Kidney epithelial cell (primary cell): ENCODE measurements around the gene TRAPPC5. TPM values are rescaled to one million over a fixed set of nuclear protein-coding genes. Genes with fewer than 3 reads are reported as not detected.
A peak's percentile ranks its signal among the peaks of the same experiment; 100 is the strongest.

Experiments
- DNase-seq: peaks from one replicate; pipeline ENCODE4 v3.0.0-alpha.2; 2010; ENCODE audit warnings: low read depth
- H3K27me3 ChIP-seq: 2 replicates; pipeline ENCODE4 v1.6.0; 2011; ENCODE audit warnings: low read length; ENCODE audit not compliant: control insufficient read depth, insufficient read depth
- H3K36me3 ChIP-seq: 2 replicates; pipeline ENCODE4 v1.5.1; 2011; ENCODE audit warnings: low read length; ENCODE audit not compliant: control insufficient read depth, insufficient read depth
- H3K4me3 ChIP-seq: 2 replicates; pipeline ENCODE4 v1.5.1; 2011; ENCODE audit warnings: low read depth, mild to moderate bottlenecking, control low read depth, low read length
- CTCF ChIP-seq: IDR thresholded peaks from 2 replicates; pipeline ENCODE4 v1.5.1; 2011; ENCODE audit warnings: mild to moderate bottlenecking, moderate library complexity, low read length, control low read depth, inconsistent platforms; ENCODE audit not compliant: insufficient read depth, poor library complexity, severe bottlenecking
- total RNA-seq: library from RNA; depleted of rRNA; stranded (reverse); fragments of >200 nt; gene quantifications from 2 replicates; pipeline ENCODE4 v1.2.3, GENCODE V29; 2015

The TRAPPC5 gene
- 117 and 148 TPM in 2 replicates for total RNA-seq

GRCh38 chr19:7680606-7681339 lies at the start of gene TRAPPC5:
Gene TRAPPC5 (plus strand): TSS chr19:7680833. CDS start chr19:7682254, 1,421 bp downstream.
- peak; percentile 41 for DNase-seq
- TF ChIP-seq CTCF, result peak; percentile 5
- H3K36me3 ChIP-seq, result no peaks in the 10 kb centered on the region
- H3K4me3 ChIP-seq, result peak within 1 kb of the TSS; percentile 100
- H3K27me3 ChIP-seq, result peaks cover 15% of the 10 kb centered on the region

GRCh38 chr19:7631577-7631976 lies 49.1 kb upstream of the TRAPPC5 start:
- TF ChIP-seq CTCF, result no peak
- Histone ChIP-seq H3K4me3 (no peak overlapping the region), H3K27me3 (peaks cover 3% of the 10 kb centered on the region), H3K36me3 (no peaks in the 10 kb centered on the region)
- no peak for DNase-seq

GRCh38 chr19:7632340-7633203 lies 48.1 kb upstream of the TRAPPC5 start:
- H3K36me3 ChIP-seq, result no peaks in the 10 kb centered on the region
- no peak for TF ChIP-seq CTCF
- peaks cover 3% of the 10 kb centered on the region for H3K27me3 ChIP-seq
- no peak for DNase-seq
- H3K4me3 ChIP-seq, result no peak overlapping the region

GRCh38 chr19:7633698-7634097 lies 46.9 kb upstream of the TRAPPC5 start, which contains the start of gene PCP2:
Gene PCP2 (minus strand): TSS chr19:7633719. CDS start chr19:7633457, 262 bp downstream.
- no peaks in the 10 kb centered on the region for H3K36me3 ChIP-seq
- TF ChIP-seq CTCF, result no peak
- peaks cover 3% of the 10 kb centered on the region for H3K27me3 ChIP-seq
- no peak for DNase-seq
- no peak within 1 kb of the TSS for H3K4me3 ChIP-seq

- H3K27me3 ChIP-seq, result peaks cover 3% of the 10 kb centered on the region
- no peak for TF ChIP-seq CTCF
- no peak for DNase-seq
- no peak overlapping the region for H3K4me3 ChIP-seq
- H3K36me3 ChIP-seq, result no peaks in the 10 kb centered on the region
These were observed 45.0 kb upstream of the TRAPPC5 start for GRCh38 chr19:7635670-7636069.
